EL (cell line): Measurements from ENCODE around the gene KATNBL1.
A peak's percentile ranks its signal among the peaks of the same experiment; 100 is the strongest.

Experiments used
- DNase-seq: peaks from one replicate; pipeline ENCODE4 v3.0.0-alpha.2; 2016

KATNBL1 gene, protein sequence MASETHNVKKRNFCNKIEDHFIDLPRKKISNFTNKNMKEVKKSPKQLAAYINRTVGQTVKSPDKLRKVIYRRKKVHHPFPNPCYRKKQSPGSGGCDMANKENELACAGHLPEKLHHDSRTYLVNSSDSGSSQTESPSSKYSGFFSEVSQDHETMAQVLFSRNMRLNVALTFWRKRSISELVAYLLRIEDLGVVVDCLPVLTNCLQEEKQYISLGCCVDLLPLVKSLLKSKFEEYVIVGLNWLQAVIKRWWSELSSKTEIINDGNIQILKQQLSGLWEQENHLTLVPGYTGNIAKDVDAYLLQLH

DNA sequence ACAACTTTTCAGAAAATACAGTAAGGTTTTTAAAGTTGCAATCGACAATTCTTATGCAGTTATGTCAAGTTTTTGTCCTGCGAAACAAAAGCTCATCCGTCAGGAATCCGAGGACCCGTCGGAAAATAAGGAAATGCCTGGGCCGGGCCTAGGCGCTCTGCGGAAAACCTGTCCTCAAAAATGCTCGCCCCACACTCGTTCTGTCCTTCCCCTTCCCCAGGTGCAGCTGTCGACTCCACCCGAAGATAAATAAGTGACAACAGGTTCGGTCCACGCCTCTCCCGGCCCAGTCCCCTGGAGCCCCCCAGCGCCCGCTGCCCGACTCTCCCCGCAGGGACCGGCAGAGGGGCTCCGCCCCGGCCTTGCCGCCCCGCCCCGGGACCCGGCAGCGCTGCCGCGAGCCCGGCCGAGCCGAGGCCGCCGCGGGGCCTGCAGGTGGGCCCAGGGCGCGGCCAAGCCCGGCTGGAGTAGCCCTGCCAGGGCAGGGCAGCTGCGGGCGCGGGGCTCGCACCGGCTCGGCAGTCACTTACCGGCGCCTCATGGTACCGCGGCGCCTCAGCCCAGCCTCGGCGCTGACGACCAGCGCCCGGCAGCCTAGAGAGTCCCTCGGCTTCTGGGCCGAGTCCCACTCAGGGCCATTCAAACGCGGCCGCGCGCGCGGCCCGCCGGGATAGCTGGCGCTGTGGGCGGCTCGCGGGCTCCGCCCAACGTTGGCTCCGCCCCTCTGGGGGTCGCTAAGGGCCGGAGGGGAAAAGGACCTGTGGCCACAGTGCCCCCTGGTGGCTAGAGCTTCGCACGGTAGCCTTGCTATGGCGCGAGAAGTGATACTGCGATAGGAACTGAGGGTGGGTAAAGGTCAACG, at the start of gene KATNBL1:
Gene KATNBL1 (minus strand): TSS at position 676 of the 862 bp plus-strand sequence. CDS start 46,420 bp downstream, outside the sequence.
- DNase-seq, result peak; percentile 93

DNA sequence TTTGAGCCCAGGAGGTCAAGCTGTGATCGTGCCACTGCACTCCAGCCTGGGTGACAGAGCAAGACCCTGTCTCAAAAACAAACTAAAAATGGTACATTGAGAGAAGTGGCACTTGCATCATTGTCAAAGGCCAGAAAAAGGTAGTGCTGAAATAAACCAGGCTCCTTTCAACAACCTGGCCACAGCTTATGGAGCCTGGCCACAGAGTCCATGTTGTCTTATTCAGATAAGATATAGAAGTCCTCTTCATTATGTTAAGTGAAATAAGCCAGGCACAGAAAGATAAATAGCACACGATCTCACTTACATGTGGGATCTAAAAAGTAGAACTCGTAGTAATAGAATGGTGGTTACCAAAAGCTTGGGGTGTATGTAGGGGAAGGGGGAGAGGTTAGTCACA, 49.7 kb upstream of the KATNBL1 start:
- DNase-seq, result no peak

DNA sequence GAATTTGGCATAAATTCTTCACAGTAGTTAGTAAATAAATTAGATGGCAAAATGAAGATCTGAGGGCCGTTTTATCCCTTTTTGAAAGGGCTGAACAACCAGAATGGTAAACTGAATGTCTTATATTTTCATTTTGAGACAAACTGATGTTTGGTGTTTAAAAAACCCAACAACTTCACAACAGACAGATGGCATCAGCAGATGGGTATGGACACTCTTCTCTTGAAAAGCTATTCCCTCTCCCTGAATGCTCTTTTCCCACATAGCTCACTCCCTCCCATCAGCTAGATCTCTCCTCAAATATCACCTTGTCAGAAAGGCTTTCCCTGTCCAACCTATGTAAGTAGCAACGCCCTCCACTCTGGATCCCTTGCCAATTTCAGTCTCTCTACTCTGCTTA, 48.3 kb upstream of the KATNBL1 start:
- DNase-seq, result no peak

DNA sequence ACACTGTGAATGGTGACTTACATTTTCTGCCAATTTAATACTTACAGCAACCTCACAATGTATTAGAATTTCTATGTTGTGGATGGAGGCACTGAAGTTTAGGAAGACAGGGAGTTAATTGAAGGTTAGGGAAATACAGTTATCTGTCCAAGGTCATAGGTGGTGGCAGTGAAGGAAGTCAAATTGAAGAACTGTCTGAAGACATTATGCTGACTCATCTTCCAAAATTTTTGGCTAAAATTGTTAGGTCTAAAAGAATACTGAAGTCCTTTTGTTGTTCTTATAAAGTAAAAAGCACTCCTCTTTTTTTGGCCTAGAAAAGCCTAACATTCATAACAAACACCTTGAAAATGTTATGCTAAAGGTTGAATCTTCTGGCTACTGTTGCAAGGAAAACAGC, 42.6 kb upstream of the KATNBL1 start:
- DNase-seq, result no peak

DNA sequence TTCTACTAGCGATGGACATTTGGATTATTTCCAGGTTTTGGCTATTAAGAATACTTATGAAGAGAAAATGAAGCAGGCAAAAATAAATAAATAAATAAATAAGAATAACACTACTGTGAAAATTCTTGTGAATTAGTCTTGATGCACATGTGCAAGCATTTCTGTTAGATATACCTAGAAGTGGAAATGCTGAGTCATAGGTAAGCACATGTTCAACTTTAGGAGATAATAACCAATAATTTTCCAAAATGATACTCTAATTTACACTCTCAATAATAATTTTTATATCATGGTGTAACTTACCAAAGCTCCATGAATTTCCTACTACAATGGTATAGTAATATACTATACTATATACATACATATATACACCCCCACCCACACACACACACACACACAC, 38.3 kb upstream of the KATNBL1 start:
- DNase-seq, result no peak

DNA sequence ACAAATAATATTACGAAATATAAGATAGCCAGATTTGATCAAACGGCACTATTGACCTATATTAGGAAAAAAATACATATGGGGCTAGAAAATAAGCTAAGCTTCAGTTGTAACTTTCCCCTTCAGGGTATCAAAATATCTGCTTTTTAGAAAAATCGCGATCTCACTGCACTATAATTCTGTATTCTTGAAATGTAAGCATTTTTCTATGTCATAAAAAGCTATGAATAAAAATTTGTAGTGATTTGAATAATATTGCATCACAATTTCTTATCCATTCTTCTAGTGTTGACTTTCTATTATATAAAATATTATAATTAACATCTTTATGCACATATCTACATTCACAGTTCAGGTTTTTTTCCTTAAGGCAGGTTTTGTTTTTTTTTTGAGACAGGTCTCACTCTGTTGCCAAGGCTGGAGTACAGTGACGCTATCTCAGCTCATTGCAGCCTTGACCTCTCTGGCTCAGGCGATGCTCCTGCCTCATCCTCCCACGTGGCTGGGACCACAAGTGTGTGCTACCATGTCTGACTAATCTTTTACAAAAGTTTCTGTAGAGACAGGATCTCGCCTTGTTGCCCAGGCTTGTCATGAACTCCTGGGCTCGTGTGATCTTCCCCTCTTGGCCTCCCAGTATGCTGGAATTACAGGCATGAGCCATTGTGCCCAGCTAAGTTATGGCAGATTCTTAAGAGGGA, 36.5 kb upstream of the KATNBL1 start:
- DNase-seq, result no peak

DNA sequence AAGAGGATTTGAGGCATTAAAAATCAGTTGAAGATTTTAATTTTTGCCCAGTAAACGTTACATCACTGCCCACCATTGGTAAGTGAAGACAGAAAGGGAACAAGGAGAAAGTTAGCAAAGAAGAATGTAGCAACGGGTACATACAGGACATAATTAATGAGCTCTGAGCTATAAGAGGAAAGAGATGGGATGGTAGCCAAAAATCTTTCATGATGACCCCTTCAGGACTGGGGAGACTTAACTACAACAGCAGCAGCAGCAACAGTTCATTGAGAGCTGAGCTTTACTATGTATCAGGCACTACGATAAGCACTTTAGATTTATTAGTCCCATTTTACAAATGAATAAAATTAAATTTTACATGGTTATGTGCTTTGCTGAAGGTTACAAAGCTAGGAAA, 33.3 kb upstream of the KATNBL1 start:
- no peak for DNase-seq

DNA sequence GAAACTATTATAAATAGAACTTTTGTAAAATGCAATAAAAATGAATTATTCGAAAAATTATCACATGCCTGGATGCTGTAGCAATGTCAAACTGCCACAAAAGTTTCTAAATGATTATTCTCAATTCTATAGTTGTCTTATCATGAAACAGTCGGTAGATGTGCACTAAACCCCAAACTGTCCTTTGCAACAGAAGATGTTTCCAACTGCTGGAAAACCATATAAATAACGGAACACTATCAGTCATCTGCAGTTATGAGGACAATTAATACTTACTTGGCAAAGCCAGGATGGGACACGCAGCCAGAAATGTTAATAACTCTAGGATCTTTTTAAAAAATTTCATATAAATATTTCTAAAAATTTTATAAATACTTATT, 32.4 kb upstream of the KATNBL1 start:
- no peak for DNase-seq

DNA sequence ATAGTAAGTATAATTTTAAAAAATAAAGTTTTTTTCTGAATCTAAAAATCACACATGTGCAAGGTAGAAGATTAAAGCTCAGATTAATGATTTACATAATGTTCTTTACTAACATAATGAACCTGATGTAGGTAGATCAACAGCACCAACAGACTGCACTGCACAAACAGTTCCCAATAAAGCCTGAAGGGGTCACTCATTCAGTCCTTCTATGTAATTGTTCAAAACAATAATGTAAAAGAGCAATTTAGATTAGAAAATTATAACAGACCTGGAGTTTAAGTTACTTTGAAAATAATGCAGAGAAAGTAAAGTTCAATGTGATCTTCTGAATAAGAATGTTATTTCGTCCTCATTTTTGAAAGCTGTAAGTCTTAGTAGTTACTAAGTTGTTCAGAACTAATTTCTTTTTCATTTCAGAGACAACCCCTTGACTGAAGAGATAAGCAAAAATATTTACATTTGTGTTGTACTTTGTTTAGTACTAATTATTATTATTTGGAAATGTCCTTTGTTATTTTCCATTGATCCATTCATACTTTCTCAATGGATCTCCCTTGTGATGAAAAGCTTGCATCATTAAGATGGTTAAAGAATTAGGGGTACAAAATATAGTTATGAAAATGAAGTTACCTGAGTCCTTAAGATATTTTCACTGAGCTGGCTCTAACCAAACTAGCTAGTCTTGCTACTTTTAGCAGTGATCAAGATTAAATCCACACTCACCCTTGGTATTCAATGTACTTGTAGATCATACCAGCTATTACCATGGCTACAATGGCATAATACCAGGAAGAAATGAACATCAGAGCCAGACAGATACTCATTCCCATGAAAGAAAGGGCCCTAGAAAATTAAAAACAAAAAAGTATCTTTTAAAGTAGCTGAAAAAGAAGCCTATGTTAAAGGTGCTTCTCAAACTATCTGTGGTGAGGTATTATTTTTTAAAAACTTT, 31.8 kb upstream of the KATNBL1 start:
- peak; percentile 32 for DNase-seq

DNA sequence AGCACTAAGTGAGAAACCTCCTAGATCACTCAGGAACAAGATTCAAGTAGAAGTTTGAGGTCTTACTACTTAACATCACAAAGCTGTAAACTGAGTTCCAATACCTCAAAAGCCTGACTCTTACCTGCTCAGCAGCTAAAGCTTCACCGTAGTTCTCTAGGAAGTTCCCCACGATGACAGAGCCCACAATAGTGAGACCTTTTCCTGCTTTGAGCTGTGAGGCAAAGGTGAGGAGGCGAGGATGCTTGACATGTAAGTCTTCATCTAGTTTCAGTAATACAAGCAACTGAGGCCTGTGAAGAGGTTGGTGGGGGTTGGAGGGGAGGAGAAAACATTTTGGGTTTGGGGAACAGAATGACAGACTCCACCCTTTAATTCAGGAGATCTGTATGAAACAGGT, 30.6 kb upstream of the KATNBL1 start:
- no peak for DNase-seq

DNA sequence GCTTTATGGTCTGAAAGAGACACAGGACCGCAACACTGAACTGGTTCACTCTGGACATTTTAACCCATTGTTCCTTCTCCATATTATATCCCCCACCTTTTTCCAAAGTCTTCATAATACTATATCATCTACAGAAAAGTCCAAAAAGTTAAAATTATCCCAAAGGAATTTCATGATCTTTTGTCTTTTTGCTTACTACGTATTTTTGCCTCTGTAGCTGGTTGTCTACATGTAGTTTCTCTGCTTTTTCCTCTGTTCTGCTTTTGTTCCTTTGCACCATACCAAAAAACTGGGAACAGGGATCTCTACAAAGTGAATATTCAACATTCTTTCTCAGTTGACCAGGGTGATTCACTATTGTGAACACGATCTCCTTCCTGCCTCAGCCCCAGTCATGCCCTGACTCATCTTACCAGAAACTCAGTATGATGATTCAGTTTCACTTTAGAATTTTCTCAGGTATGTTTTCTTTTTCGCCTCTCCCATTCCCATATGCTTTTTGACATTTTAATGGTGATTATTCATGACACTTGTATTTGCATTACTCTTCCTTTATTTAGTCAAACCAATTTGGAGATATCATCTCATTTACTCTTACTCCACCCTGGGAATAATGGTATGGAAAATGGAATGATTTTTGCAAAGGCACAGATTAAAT, 29.4 kb upstream of the KATNBL1 start:
- peak; percentile 92 for DNase-seq

DNA sequence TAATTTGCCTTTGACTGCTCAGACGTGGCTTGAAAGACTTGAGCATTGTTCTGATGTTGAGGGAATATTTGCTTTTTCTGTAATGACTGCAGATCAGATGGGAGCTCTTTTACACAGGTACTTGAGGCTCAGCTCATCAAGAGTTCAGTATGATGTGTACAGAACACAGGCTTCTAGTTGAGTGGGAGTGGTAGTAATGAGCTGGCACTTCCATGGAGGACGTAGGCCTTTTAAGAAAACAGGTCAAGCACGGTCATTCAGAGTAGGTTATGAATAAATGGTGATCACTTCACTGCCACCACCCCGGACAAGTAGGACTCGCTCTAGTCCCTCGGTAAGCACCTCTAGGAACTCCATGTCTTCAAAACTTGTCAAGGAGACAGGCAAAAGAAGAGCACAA, 23.7 kb upstream of the KATNBL1 start:
- no peak for DNase-seq

DNA sequence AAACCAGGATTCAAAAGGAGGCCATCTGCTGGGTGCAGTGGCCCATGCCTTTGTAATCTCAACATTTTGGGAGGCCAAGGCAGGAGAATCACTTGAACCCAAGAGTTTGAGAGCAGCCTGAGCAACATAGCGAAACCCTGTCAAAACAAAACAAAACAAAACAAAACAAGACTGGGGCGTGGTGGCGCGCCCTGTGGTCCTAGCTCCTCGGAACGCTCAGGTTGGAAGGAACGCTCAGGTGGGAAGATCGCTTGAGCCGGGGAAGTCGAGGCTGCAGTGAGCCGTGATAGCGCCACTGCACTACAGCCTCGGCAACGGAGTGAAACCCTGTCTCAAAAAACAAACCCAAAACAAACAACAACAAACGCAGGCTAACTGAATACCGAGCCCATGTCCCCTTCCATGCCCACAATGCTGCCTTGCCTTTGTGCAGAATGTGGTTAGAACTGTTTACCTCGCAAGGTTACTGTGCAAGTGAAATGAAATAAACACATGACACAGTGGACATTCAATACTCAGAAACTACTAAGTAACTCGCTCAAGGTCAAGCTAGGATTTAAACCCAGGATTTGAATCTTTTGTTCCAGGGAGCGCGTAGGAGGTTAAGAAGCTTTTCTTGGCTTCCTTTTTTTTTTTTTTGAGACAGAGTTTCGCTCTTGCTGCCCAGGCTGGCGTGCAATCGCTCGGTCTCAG, 14.2 kb upstream of the KATNBL1 start:
- DNase-seq, result no peak

DNA sequence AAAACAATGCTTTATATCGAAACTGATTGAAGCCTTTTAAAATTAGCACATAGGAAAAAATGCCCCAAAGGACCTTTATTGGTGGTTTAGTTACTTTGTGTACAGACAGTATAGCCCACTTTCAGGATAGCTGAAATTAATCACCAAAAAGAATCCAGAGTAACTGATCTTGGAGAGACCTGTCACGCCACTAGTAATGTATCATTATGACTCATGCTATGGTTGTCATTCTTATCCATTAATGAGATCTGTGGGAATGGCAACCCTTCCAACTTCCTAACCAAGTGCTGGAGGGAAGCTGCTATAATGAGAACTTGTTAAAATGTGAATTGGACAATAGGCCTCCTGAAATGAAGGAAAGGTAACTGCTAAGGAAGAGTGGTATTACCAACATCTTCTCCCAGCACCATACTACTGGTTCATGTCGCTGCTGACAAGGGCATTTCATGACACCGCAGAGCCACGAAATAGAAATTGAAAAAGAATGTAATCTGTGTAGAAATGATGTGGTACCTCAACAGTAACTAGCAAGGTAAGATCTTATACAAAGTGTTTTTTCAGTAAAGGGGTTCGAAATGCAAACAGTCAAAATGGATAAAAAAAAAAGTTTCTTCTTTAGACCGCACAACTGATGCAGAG, 7.8 kb upstream of the KATNBL1 start:
- DNase-seq, result peak; percentile 76

DNA sequence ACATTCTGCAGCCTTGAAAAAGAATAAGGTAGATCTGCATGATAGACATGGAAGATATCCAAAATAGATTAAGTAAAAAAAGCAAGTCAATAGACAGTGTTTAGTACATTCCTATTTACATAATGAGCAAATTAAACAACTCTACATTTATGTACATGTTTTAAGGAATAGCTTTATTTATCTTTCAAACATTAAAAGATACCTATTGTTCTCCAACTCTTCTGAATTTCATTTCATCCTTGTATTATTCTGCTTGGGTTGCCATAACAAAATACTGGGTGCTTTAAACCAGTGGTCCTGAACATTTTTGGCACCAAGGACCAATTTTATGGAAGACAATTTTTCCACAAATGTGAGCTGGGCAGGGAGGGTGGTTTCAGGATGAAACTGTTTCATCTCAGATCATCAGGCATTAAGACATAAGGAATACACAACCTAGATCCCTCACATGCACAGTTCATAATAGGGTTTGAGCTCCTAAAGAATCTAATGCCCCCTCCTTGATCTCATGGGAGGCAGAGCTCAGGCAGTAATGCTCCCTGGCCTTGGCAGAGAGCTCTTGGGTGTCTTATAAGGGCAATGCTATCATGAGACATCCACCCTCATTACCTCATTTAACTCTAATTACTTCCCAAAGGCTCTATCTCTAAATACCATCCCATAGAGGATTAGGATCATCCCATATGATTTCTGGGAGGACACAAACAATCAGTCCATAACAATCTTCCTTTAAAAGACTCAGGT, 6.8 kb upstream of the KATNBL1 start:
- no peak for DNase-seq

DNA sequence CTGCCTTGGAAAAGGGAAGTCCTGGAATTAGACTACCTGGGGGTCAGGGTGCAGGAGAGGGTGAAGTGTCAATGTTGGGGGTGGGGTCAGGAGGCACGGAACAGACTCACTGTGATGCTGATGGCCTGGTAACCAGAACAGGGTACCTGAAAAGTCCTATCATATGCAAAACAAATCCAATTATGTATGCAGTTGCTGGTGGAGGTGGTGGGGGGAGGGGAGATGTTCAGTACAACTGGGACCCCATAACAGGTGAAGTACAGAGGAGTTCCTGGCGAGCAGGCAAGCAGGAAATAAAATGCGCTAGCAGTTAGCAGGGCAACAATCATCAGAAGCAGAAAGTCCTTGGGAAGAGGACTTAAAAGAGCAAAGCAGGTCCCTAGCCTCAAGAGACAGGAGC, 4.2 kb upstream of the KATNBL1 start:
- DNase-seq, result no peak

DNA sequence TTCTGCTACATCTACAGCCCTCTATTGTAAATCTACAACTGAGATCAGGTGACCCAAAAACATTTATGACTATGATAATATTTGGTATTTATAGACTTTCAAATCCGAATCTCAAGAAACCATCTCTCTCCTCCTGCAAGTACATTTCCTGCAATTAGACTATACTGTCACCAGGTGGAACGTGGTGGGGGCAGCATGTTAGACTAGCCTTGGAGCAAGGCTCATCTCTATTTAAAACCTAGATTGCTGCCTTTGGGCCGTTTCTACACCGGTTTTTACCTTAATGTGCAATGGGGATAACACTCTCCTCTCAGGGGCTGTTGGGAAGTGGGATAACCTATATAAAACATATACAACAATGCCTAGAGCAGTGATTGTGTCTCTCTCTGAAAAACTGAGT, 3.8 kb upstream of the KATNBL1 start:
- DNase-seq, result no peak

DNA sequence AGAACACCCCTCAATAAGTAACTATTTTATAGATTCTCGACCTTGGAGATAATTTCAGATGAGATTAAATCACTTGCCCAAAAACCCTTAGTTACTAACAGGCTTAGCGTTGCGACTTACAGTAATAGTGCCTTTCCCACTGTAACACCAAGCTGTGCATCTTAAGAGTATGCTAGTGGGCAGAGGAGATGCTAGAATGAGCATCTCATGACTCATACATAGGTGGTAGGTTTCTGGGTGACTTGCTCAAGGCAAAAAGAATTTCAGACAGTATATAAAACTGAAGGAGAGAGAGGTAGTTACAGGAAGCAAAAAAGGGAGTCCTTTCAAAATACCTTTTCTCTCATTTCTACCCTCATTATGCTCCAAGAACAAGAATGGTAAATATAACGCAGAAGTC, 3.9 kb downstream of the KATNBL1 start:
- DNase-seq, result peak; percentile 37

DNA sequence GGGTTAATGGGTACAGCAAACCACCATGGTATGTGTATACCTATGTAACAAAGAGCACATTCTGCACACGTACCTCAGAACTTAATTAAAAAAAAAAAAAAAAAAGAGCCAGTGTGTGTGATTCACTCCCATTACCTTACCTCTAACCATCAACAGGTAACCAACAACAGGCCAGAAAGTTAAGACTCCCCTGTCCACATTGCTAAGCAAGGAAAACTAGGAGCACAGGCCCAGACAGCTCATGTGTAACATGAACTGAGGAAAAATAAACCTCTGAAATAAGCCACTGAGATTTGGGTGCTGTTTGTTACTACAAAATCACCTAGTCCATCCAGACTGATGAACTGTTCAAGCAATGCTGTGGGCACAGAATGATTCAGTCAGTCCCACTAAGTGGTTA, 6.0 kb downstream of the KATNBL1 start:
- DNase-seq, result no peak

DNA sequence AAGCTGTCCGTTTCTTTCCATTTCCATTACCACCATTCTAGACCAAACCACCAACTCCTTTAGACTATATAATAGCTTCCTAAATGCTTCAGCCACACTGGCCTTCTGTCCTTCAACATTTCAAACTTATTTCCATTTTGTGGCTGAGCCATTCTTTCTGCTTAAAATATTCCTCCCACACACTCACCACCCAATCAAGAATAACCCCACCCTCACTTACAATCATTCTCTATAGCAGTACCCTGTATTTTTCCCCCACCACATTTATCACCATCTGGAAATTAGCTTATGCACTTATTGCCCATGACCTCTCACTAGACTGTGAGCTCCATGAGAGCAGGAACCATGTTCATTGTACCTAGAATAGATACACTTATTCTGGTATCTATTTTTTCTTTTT, 6.6 kb downstream of the KATNBL1 start:
- no peak for DNase-seq
